Inflammatory macrophage treated with lipopolysaccharide for 4 hours (primary cell): ENCODE measurements around the gene MCF2L.
"Not testable (repeated sequence)": the region's sequence is repeated elsewhere in the genome, so short reads cannot be mapped to it uniquely, and the experiment has no call there.

ENCODE experiments used
- DNase-seq: peaks from one replicate; pipeline ENCODE4 v3.0.0-alpha.2; 2020

The MCF2L gene

GRCh38 chr13:113102727-113103126 is 133.7 kb downstream of the MCF2L start:
- DNase-seq = no peak

- no peak for DNase-seq
Measured at GRCh38 chr13:113103646-113104045, 134.6 kb downstream of the MCF2L start.

DNA sequence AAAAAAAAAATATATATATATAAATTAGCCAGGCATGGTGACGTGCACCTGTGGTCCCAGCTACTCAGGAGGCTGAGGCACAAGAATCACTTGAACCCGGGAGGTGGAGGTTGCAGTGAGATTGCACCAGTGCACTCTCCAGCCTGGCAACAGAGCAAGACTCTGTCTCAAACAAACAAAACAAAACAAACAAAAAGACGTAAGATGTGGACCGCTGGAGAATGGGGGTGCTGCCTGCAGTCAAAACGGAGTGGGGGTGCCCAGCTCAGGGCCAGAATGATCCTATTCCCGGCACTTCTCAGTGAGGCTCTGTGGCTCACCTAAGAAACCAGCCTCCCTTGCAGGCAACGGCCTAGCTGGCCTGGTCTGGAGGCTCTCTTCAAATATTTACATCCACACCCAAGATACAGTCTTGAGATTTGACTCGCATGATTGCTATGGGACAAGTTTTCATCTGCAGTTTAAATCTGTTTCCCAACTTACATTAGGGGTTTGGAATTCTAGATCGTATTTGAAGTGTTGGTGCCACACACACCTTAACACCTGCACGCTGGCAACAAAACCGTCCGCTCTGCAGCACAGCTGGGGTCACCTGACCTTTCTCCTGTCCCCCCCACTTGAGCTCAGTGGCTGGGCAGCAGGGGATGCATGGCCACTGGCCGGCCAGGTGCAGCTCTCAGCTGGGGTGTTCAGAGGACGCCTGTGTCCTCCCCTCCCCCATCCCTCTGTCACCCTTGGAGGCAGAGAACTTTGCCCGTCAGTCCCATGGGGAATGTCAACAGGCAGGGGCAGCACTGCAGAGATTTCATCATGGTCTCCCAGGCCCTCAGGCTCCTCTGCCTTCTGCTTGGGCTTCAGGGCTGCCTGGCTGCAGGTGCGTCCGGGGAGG is 136.3 kb downstream of the MCF2L start, which contains the start of gene F7:
TSS of gene F7 (plus strand) at position 760 of the 889 bp plus-strand sequence. CDS start at position 811, 51 bp downstream.
- no peak for DNase-seq

DNA sequence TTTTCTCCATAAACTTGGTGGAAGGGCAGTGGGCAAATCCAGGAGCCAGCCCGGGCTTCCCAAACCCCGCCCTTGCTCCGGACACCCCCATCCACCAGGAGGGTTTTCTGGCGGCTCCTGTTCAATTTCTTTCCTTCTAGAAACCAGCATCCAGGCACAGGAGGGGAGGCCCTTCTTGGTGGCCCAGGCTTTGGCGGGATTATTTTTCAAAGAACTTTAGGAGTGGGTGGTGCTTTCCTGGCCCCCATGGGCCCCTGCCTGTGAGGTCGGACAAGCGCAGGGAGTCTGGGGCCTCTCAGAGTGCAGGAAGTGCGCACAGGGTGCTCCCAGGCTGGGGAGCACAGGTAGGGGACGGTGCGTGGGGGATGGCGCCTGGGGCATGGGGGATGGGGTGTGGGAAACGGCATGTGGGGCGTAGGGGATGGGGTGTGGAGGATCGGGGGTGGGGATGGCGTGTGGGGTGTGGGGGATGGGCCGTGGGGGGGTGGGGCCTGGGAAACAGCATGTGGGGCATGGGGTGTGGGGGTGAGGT is 137.0 kb downstream of the MCF2L start:
- DNase-seq = no peak

GRCh38 chr13:113106711-113107351 is 137.8 kb downstream of the MCF2L start:
- DNase-seq = no peak

DNA sequence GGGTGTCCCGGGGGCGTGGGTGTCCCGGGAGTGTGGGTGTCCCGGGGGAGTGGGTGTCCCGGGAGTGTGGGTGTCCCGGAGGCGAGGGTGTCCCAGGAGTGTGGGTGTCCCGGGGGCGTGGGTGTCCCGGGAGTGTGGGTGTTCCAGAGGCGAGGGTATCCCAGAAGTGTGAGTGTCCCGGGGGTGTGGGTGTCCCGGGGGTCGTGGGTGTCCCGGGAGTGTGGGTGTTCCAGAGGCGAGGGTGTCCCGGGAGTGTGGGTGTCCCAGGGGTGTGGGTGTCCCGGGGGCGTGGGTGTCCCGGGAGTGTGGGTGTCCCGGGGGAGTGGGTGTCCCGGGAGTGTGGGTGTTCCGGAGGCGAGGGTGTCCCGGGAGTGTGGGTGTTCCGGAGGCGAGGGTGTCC is 139.5 kb downstream of the MCF2L start:
- DNase-seq = not testable (repeated sequence)

DNA sequence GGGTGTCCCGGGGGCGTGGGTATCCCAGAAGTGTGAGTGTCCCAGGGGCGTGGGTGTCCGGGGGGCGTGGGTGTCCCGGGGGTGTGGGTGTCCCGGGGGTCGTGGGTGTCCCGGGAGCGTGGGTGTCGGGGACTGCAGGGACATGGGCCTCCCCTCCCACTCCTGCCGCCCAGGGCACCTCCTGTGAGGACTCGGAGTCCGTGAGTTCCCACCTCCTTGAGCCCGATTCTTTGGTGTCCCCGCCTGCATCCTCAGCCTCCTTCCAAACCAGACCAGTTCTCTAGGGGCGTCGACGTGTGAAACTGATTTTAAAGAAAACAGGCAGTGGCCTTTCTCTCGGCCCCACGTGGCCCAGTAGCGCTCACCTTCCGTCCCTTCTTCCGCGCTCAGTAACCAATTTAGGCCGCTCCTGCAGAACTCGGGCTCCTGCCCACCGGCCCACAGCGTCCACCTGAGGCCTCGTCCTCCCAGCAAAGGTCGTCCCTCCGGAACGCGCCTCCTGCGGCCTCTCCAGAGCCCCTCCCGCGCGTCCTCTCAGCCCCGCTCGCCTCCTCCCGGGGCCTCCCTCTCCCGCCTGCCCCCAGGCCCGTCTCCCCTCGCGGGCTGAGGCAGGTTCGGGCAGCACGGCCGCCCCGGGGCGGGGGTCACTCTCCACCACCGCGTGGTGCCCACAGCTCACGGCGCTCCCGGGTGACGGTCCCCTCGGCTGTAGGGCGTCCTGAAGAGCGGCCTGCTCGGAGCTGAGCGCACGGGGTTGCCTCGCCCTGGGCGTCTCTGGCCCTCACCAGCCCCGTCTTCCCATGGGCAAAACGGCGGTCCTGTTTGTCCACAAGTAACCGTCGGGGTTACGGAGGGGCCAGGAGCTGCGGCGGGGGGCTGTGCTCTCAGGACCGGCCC is 140.4 kb downstream of the MCF2L start:
- no peak for DNase-seq

GRCh38 chr13:113110048-113110851 is 141.2 kb downstream of the MCF2L start:
- DNase-seq = peak; percentile 1

DNA sequence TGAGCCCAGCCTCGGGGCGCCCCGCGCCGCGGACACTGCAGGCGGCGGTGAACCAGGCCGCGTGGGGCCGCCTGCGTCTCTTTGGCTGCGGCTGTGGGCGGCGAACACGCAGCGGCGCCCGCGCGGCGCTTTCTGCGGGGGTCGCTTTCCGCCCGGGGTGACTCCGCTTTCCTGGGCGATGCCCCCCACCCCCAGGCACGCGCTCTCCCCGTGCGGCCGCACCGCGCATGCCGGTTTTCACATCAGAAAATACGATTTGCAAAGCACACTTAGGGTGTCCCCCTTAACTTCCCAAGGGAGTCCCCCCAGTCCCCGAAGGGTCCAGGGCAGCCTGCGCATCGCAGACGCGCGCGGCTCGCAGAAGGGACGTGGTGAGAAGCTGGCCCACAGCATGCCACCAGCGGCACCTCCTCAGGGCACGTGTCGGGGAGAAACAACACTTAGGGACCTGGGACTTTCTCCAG is 141.9 kb downstream of the MCF2L start:
- DNase-seq = no peak

- not testable (repeated sequence) for DNase-seq
Measured at GRCh38 chr13:113111821-113112220, 142.8 kb downstream of the MCF2L start.

- DNase-seq = not testable (repeated sequence)
Measured at GRCh38 chr13:113112475-113112874, 143.5 kb downstream of the MCF2L start.

DNA sequence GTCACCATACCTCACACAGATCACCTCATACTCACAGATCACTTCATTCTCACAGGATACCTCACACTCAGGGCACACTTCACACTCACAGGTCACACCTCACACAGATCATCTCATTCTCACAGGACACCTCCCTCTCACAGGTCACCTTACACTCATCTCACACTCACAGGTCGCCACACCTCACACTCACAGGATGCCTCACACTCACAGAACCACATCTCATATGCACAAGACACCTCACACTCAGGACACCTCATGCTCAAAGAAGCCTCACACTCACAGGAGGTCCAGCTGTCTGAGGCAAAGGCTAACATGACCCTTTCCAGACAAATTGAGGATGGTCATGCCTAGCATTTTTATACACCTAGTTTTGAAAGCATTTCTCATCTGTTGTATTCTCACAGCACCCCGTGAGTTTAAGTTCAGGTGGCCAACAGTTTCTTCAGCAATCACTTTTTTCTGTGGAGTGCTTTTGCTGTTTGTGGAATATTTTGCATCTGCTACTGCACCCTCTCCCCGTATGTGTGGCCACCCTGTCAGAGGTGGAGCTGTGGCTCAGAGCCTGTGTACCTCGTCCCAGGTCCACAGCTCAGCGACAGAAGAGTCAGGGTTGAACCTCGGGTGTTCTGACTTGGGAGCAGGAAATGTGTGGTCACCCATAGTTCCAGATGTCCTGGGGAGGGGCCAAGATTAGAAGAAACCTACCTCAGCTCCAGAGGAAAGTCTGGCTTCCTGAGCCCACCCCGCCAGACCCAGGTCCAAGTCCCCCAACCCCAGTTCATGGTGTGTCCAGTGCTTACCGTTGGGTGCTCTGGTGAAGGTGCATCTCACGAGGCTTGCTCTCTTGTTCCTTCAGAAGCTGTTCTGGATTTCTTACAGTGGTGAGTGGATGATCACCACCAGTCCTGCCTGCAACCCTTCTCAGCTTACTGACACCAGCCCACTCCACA is 144.2 kb downstream of the MCF2L start:
- DNase-seq = no peak

DNA sequence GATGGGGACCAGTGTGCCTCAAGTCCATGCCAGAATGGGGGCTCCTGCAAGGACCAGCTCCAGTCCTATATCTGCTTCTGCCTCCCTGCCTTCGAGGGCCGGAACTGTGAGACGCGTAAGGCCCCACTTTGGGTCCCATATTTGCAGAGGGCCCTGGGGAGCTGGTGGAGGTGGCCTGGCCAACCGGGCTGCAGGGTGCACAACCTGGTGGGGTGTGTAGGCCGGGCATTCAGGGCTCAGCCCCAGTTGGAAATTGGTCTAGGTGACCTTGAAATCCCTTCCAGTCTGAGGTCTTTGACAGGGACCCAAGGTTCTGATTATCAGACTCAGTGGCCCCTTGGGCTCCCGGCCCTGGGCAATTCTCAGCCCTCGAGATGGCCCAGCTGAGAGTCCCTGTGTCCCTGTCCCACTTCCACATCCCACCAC is 144.8 kb downstream of the MCF2L start:
- DNase-seq = no peak

GRCh38 chr13:113114511-113115362 is 145.7 kb downstream of the MCF2L start:
- no peak for DNase-seq

DNA sequence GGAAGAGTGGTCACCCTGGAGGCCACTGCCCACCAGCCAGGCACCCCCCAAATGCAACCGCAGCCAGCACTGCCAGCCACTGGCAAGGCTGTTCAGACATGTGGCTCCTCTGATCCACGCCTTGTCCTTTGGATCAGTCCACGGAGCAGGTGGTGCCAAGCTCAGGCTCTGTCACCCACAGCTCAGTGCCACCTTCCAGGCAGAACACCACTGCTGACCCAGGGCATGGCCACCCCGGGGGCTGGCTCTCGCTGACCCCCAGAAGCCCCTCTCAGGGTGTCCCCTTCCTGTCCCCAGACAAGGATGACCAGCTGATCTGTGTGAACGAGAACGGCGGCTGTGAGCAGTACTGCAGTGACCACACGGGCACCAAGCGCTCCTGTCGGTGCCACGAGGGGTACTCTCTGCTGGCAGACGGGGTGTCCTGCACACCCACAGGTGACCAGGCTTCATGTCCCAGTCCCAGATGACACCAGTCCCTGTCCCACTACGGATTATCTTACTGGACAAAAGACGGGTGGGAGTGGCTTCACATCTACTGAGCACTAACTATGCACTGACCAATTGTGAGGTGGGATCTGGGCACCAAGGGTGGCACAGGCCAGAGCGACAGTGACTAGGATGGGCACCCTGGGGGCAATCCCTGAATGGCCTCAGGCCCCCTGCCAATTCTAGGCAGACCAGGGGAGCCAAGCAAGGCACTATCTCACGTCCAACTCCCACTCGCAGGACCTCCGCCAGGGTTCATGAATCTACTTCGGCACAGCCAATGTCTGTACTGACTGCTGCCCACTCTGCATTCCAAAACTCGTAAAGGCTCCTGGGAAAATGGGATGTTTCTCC is 146.6 kb downstream of the MCF2L start:
- DNase-seq = no peak

- DNase-seq = no peak
Measured at GRCh38 chr13:113116206-113116800, 147.3 kb downstream of the MCF2L start.

- no peak for DNase-seq
Measured at GRCh38 chr13:113116871-113117271, 147.9 kb downstream of the MCF2L start.

- no peak for DNase-seq
Measured at GRCh38 chr13:113117335-113117872, 148.4 kb downstream of the MCF2L start.
